IMR-90 (cell line): ENCODE results near the gene LCP1. TPM values are rescaled to one million over a fixed set of nuclear protein-coding genes. Genes with fewer than 3 reads are reported as not detected.

ENCODE experiments used
- ATAC-seq: fragments of 200-7000 bp; cut with Tn5 transposase; 2 replicates; pipeline ENCODE4 v1.9.1; 2020; ENCODE audit warnings: low read depth, mild to moderate bottlenecking, moderate library complexity
- BruUV-seq: library from RNA; stranded (reverse); fragments of 400-500 nt; replicated peaks from 2 replicates; lab custom pipeline; 2021; lab: Mats Ljungman, UMichigan
- CTCF ChIA-PET: fragments of 300-600 bp; formaldehyde crosslinking; extraction: SDS; loops from one replicate; lab custom pipeline; 2021; ENCODE audit warnings: antibody characterized with exemption; lab: Yijun Ruan, JAX
- POLR2A ChIA-PET: fragments of 300-600 bp; sonication (Branson Sonifier 250); formaldehyde crosslinking; loops from one replicate; lab custom pipeline; 2022; ENCODE audit warnings: antibody characterized with exemption; ENCODE audit not compliant: unreplicated experiment; lab: Charles Lee
- DNase-seq: peaks from one replicate; pipeline ENCODE4 v3.0.0; 2013
- H2AFZ ChIP-seq: replicated peaks from 2 replicates; pipeline ENCODE3; 2013; ENCODE audit warnings: low read length, mild to moderate bottlenecking; ENCODE audit not compliant: poor library complexity
- H2AK5ac ChIP-seq: 2 replicates; pipeline ENCODE4 v1.6.1; 2013; ENCODE audit warnings: low read depth, low read length, inconsistent platforms
- H2AK9ac ChIP-seq: replicated peaks from 2 replicates; pipeline ENCODE3; 2013; ENCODE audit warnings: mild to moderate bottlenecking, low read depth, low read length, moderate library complexity; ENCODE audit not compliant: poor library complexity
- H2BK120ac ChIP-seq: 2 replicates; pipeline ENCODE4 v1.6.1; 2013; ENCODE audit warnings: low read depth, low read length, inconsistent platforms
- H2BK15ac ChIP-seq: 3 replicates; pipeline ENCODE4 v1.6.1; 2013; ENCODE audit warnings: low read depth, low read length, inconsistent platforms
- H2BK20ac ChIP-seq: 2 replicates; pipeline ENCODE4 v1.6.1; 2013; ENCODE audit warnings: low read depth, mild to moderate bottlenecking, inconsistent platforms, low read length, moderate library complexity
- H2BK5ac ChIP-seq: 2 replicates; pipeline ENCODE4 v1.6.1; 2013; ENCODE audit warnings: mild to moderate bottlenecking, low read depth, low read length, inconsistent platforms; ENCODE audit not compliant: poor library complexity, severe bottlenecking
- H3K14ac ChIP-seq: replicated peaks from 2 replicates; pipeline ENCODE4 v1.6.1; 2013; ENCODE audit warnings: low read depth, low read length, inconsistent platforms
- H3K18ac ChIP-seq: 2 replicates; pipeline ENCODE4 v1.6.1; 2013; ENCODE audit warnings: low read depth, low read length, control low read depth
- H3K23ac ChIP-seq: 2 replicates; pipeline ENCODE4 v1.6.1; 2013; ENCODE audit warnings: low read depth, low read length, inconsistent platforms
- H3K27ac ChIP-seq: 2 replicates; pipeline ENCODE4 v1.5.1; 2013; ENCODE audit warnings: mild to moderate bottlenecking, control low read depth, low read length; ENCODE audit not compliant: insufficient read depth
- H3K27me3 ChIP-seq: 2 replicates; pipeline ENCODE4 v1.6.1; 2013; ENCODE audit warnings: low read length; ENCODE audit not compliant: control insufficient read depth, insufficient read depth
- H3K36me3 ChIP-seq: 2 replicates; pipeline ENCODE4 v1.6.1; 2013; ENCODE audit warnings: low read length, mixed read lengths; ENCODE audit not compliant: control insufficient read depth, insufficient read depth
- H3K4ac ChIP-seq: 2 replicates; pipeline ENCODE4 v1.6.1; 2013; ENCODE audit warnings: low read depth, low read length, inconsistent platforms
- H3K4me1 ChIP-seq: 2 replicates; pipeline ENCODE4 v1.6.1; 2013; ENCODE audit warnings: low read length, mixed read lengths; ENCODE audit not compliant: control insufficient read depth, insufficient read depth
- H3K4me2 ChIP-seq: 2 replicates; pipeline ENCODE4 v1.6.1; 2013; ENCODE audit warnings: low read depth, mild to moderate bottlenecking, control low read depth, low read length, moderate library complexity
- H3K4me3 ChIP-seq: 2 replicates; pipeline ENCODE4 v1.5.1; 2013; ENCODE audit warnings: low read depth, mild to moderate bottlenecking, control low read depth, low read length, moderate library complexity; ENCODE audit not compliant: insufficient read depth
- H3K56ac ChIP-seq: 2 replicates; pipeline ENCODE4 v1.6.1; 2013; ENCODE audit warnings: low read length, inconsistent platforms; ENCODE audit not compliant: insufficient read depth; ENCODE audit errors: extremely low read depth
- H3K79me1 ChIP-seq, 2 experiments: 2 replicates each; pipeline ENCODE4 v1.6.1; 2013; ENCODE audit warnings: low read length in 2 of 2, inconsistent platforms in 1 of 2, low read depth in 1 of 2
- H3K9ac ChIP-seq: 2 replicates; pipeline ENCODE4 v1.6.1; 2013; ENCODE audit warnings: low read depth, low read length, control low read depth
- H3K9me1 ChIP-seq: 2 replicates; pipeline ENCODE4 v1.6.1; 2013; ENCODE audit warnings: low read length, inconsistent platforms; ENCODE audit not compliant: insufficient read depth
- H3K9me3 ChIP-seq: 2 replicates; pipeline ENCODE4 v1.6.1; 2013; ENCODE audit warnings: low read length; ENCODE audit not compliant: control insufficient read depth, insufficient read depth
- H4K20me1 ChIP-seq: 2 replicates; pipeline ENCODE4 v1.6.1; 2013; ENCODE audit warnings: low read length, inconsistent platforms; ENCODE audit not compliant: insufficient read depth
- H4K5ac ChIP-seq: 2 replicates; pipeline ENCODE4 v1.6.1; 2013; ENCODE audit warnings: mild to moderate bottlenecking, low read depth, low read length, control low read depth
- H4K8ac ChIP-seq, 2 experiments: 2 replicates each; pipeline ENCODE4 v1.6.1; 2013; ENCODE audit warnings: low read depth in 2 of 2, low read length in 2 of 2, control low read depth in 1 of 2, inconsistent platforms in 1 of 2
- H4K91ac ChIP-seq: 2 replicates; pipeline ENCODE4 v1.6.1; 2013; ENCODE audit warnings: low read depth, low read length, inconsistent platforms; ENCODE audit not compliant: insufficient read depth
- MAZ ChIP-seq: IDR thresholded peaks from 2 replicates; pipeline ENCODE4 v1.6.1; 2012; ENCODE audit warnings: low read depth, mild to moderate bottlenecking, low read length, improper control_type of control experiment, moderate library complexity, borderline replicate concordance
- WGBS, 2 experiments: methylation state at CpG; one replicate each; pipeline versions ENCODE4 v1.1.5 to v1.1.7; 2013; ENCODE audit warnings: missing lambda C conversion rate in 2 of 2; ENCODE audit not compliant: insufficient read length in 1 of 2; ENCODE audit errors: extremely low coverage in 2 of 2; 5-methylcytosine and 5-hydroxymethylcytosine counted together
- dilution Hi-C: fragments of 300-500 bp; cut with HindIII; formaldehyde crosslinking; loops from one replicate; pipeline ENCODE4 v1.14.3; 2018; ENCODE audit warnings: low sequenced_read_pairs; ENCODE audit not compliant: unreplicated experiment
- in situ Hi-C: fragments of 300-500 bp; cut with MboI; formaldehyde crosslinking; loops from 3 replicates; pipeline ENCODE4 v1.14.3; 2019; ENCODE audit warnings: low sequenced_read_pairs, inconsistent platforms, mixed read lengths
- intact Hi-C: fragments of 100-400 bp; cut with micrococcal nuclease; formaldehyde crosslinking; loops from 2 replicates; pipeline ENCODE4 v1.10.0; 2022
- polyA plus RNA-seq, 3 experiments: library from polyadenylated mRNA; depleted of rRNA; stranded (reverse); fragments of >200 nt; gene quantifications; 2 replicates each; pipeline ENCODE4 v1.2.3, GENCODE V29; 2012; ENCODE audit warnings: low replicate concordance in 1 of 3
- total RNA-seq: library from RNA; depleted of rRNA; stranded (reverse); fragments of >200 nt; gene quantifications from 2 replicates; pipeline ENCODE4 v1.2.3, GENCODE V29; 2012

The LCP1 gene
- total and polyA plus RNA-seq, 2 of the 4 experiments (the other 2 are of a cell fraction) = not detected

DNA sequence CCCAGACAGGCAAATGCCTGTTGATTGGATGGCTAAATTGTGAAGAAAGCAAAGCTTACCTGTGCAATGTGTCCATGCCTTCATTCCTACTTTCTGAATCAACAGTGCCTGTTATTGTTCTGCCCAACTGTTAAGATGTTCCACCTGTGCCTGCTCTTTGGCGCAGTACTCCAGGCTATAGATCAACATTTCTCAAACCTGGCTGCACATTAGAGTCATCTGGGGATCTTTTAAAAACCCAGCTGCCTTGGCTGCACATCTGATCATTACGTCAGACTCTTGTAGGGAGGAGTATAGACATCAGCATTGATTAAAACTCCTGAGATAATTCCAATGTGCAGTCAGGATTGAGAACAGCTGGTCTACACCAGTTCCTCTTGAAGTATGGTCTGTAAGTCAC is 60.9 kb downstream of the LCP1 start:
- no peak overlapping the region for H2BK120ac ChIP-seq
- H2AFZ ChIP-seq = no peak overlapping the region
- ATAC-seq (no peak), DNase-seq (no peak)
- 100% methylated on average over 1 of the region's 2 CpGs; no CpG with 5 or more reads in 1 of the 2 experiments for WGBS, 2 experiments
- H4K8ac ChIP-seq = no peak overlapping the region
- no peaks in the 10 kb centered on the region for H3K9me1 ChIP-seq
- H2BK5ac ChIP-seq = no peak overlapping the region
- H3K79me1 ChIP-seq = no peaks in the 10 kb centered on the region
- no peak overlapping the region for H3K18ac ChIP-seq
- no peak overlapping the region for H3K4me2 ChIP-seq
- H2AK9ac ChIP-seq = no peak overlapping the region
- in situ Hi-C loops = loop anchor here (10.0 kb wide), 1 partner anchor 496 kb away; no protein-coding TSS in a partner anchor
- no peak overlapping the region for H2BK20ac ChIP-seq
- BruUV-seq = no TSS peak
- no peaks in the 10 kb centered on the region for H3K4me1 ChIP-seq
- no peak overlapping the region for H4K91ac ChIP-seq
- no peaks in the 10 kb centered on the region for H3K36me3 ChIP-seq
- no peak overlapping the region for H3K4ac ChIP-seq
- no peak overlapping the region for H3K56ac ChIP-seq
- H3K4me3 ChIP-seq = no peak overlapping the region
- no peak overlapping the region for H4K5ac ChIP-seq
- POLR2A ChIA-PET = no interaction called here
- intact Hi-C loops = no loop called here
- H3K27me3 ChIP-seq = peaks cover 6% of the 10 kb centered on the region
- H4K20me1 ChIP-seq = no peaks in the 10 kb centered on the region
- no peak for TF ChIP-seq MAZ
- no peak overlapping the region for H3K9ac ChIP-seq
- H2BK15ac ChIP-seq = no peak overlapping the region
- no peaks in the 10 kb centered on the region for H3K9me3 ChIP-seq
- H2AK5ac ChIP-seq = no peak overlapping the region
- no peak overlapping the region for H3K23ac ChIP-seq
- no peak overlapping the region for H3K27ac ChIP-seq
- no peak overlapping the region for H3K14ac ChIP-seq
- dilution Hi-C loops = no loop called here
- CTCF ChIA-PET = no interaction called here
